Stimulated activated CD4-positive, alpha-beta T cell treated with anti-CD3 and anti-CD28 coated beads, Interleukin-15, amount 100 ng/mL, for 48 hours (primary cell): Measurements from ENCODE around the gene GTF2F1.
"Not testable (repeated sequence)": the region's sequence is repeated elsewhere in the genome, so short reads cannot be mapped to it uniquely, and the experiment has no call there.

Source experiments
- DNase-seq, 2 donors: peaks; one replicate each; pipeline ENCODE4 v3.0.0-alpha.2; 2020; ENCODE audit warnings: low read depth in 2 of 2

Gene GTF2F1

GRCh38 chr19:6384381-6384780, 8.6 kb downstream of the GTF2F1 start:
- DNase-seq, result no peak

GRCh38 chr19:6383188-6383587, 9.8 kb downstream of the GTF2F1 start:
- DNase-seq, result no peak

GRCh38 chr19:6381030-6381750, 11.8 kb downstream of the GTF2F1 start:
- no peak for DNase-seq

GRCh38 chr19:6379744-6380143, 13.2 kb downstream of the GTF2F1 start:
- DNase-seq, result no peak

- no peak for DNase-seq
Measured at GRCh38 chr19:6378486-6378885, 14.5 kb downstream of the GTF2F1 start.

GRCh38 chr19:6378041-6378440, 14.9 kb downstream of the GTF2F1 start:
- no peak for DNase-seq

GRCh38 chr19:6376512-6377190, 16.3 kb downstream of the GTF2F1 start:
- no peak for DNase-seq

- no peak for DNase-seq
Measured at GRCh38 chr19:6375411-6376010, 17.5 kb downstream of the GTF2F1 start, which contains the start of gene PSPN. TSS of gene PSPN (minus strand) at chr19:6375933. CDS start at chr19:6375849, 84 bp downstream.

- no peak for DNase-seq
Measured at GRCh38 chr19:6374711-6375410, 18.1 kb downstream of the GTF2F1 start.

- DNase-seq, result no peak
Measured at GRCh38 chr19:6374161-6374709, 18.7 kb downstream of the GTF2F1 start.

- DNase-seq, result no peak
Measured at GRCh38 chr19:6373813-6374108, 19.2 kb downstream of the GTF2F1 start.

GRCh38 chr19:6373096-6373812, 19.7 kb downstream of the GTF2F1 start:
- DNase-seq, result peak; percentile 100

GRCh38 chr19:6372594-6373095, 20.3 kb downstream of the GTF2F1 start, which contains the start of gene ALKBH7:
TSS of gene ALKBH7 (plus strand) at chr19:6372794. CDS start at chr19:6372821, 27 bp downstream.
- DNase-seq, result peak; percentile 96

GRCh38 chr19:6364353-6364752, 28.6 kb downstream of the GTF2F1 start:
- no peak for DNase-seq

GRCh38 chr19:6362351-6362801, 30.6 kb downstream of the GTF2F1 start:
- peak in 1 of 2 donors; percentile 9 for DNase-seq

- no peak for DNase-seq
Measured at GRCh38 chr19:6362027-6362350, 31.0 kb downstream of the GTF2F1 start.

GRCh38 chr19:6360857-6361216, 32.1 kb downstream of the GTF2F1 start:
- DNase-seq, result not testable (repeated sequence)

GRCh38 chr19:6360445-6360844, 32.5 kb downstream of the GTF2F1 start:
- DNase-seq, result not testable (repeated sequence)

- no peak for DNase-seq
Measured at GRCh38 chr19:6359568-6360341, 33.2 kb downstream of the GTF2F1 start.

- DNase-seq, result no peak
Measured at GRCh38 chr19:6358003-6358402, 35.0 kb downstream of the GTF2F1 start.
